NT2/D1 (cell line): ENCODE data around the gene CMBL.

ENCODE experiments used
- YY1 ChIP-seq: IDR thresholded peaks from 2 replicates; pipeline ENCODE4 v1.6.1; 2011; ENCODE audit not compliant: insufficient read length, insufficient read depth
- ZNF274 ChIP-seq: IDR thresholded peaks from 2 replicates; pipeline ENCODE4 v1.6.1; 2011; ENCODE audit warnings: mild to moderate bottlenecking, low read depth, low read length

DNA sequence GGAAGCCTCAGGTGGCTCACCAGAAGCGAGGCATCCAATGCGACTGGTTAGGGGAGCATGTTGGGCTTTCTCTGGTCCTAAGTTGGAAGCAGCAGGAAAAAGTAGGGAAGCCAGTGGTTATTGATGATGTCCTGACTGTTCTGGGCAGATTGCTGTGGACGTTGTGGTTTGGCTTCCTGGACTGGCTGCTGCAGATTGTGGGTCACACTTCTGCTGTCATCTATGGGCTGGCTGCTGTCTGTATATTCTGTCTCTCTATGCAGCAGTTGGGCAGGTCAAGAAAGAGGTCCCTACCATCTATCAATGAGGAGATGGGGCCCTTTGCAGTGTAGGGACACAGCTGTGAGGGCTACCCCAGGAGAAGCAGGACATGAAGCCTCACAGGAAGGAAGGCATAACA is 32.3 kb upstream of the CMBL start:
- TF ChIP-seq ZNF274 (no peak), YY1 (no peak)
